Measurements from ENCODE around the gene RBM15. TPM values are rescaled to one million over a fixed set of nuclear protein-coding genes. Genes with fewer than 3 reads are reported as not detected.

Gene RBM15
- total and polyA plus RNA-seq, 2 donors (not counting 3 experiments of a cell fraction or from before 2014, with no cell fraction given), result 8.5 to 29.5 TPM

DNA sequence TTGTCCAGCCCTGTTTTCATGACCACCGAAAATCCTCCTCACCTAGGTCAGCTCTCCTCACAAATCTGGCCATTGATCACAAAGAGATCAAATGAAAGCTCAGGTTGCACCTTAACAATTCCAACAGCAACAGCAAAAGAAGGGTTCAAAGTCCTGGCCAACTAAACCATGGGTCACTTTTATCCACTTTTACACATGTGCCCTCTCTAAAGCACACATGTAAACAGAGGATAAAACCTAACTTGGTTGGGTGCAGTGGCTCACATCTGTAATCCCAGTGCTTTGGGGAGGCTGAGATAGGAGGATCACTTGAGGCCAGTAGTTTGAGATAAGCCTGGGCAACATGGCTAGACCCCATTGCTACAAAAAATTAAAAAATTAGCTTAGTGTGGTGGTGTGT lies 3.9 kb upstream of the RBM15 start:
- H3K27me3 ChIP-seq (ENCODE audit: control insufficient read depth in 2 of 2, insufficient read depth in 2 of 2, low read length in 2 of 2), result no peaks in the 10 kb centered on the region
- dilution Hi-C loops (cut with MboI; ENCODE audit: extremely low pct_ligation_motif_present, low sequenced_read_pairs) (no loop called here), intact Hi-C loops (cut with micrococcal nuclease) (loop anchor here (5.0 kb wide), 1 partner anchor 127 kb away; no protein-coding TSS in a partner anchor)
- H3K79me2 ChIP-seq (ENCODE audit: control insufficient read depth, insufficient read depth, low read length), result peaks cover 9% of the 10 kb centered on the region
- no TSS peak for BruUV-seq (replicated peaks)
- TF ChIP-seq MYC (IDR thresholded peaks at IDR 0.05; ENCODE audit: low read depth, low read length) (no peak), JUN (IDR thresholded peaks at IDR 0.05; ENCODE audit: borderline replicate concordance, insufficient read depth, insufficient read length, low read depth) (no peak), FOS (IDR thresholded peaks at IDR 0.05; ENCODE audit: borderline replicate concordance, insufficient read depth, low read length) (no peak), POLR2A (IDR thresholded peaks at IDR 0.05; ENCODE audit: low read depth, low read length) (no peak), EZH2 (IDR thresholded peaks at IDR 0.05; ENCODE audit: borderline replicate concordance, low read depth, low read length, severe bottlenecking) (no peak)
- TF ChIP-seq, protein P1, sequence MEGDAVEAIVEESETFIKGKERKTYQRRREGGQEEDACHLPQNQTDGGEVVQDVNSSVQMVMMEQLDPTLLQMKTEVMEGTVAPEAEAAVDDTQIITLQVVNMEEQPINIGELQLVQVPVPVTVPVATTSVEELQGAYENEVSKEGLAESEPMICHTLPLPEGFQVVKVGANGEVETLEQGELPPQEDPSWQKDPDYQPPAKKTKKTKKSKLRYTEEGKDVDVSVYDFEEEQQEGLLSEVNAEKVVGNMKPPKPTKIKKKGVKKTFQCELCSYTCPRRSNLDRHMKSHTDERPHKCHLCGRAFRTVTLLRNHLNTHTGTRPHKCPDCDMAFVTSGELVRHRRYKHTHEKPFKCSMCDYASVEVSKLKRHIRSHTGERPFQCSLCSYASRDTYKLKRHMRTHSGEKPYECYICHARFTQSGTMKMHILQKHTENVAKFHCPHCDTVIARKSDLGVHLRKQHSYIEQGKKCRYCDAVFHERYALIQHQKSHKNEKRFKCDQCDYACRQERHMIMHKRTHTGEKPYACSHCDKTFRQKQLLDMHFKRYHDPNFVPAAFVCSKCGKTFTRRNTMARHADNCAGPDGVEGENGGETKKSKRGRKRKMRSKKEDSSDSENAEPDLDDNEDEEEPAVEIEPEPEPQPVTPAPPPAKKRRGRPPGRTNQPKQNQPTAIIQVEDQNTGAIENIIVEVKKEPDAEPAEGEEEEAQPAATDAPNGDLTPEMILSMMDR (IDR thresholded peaks at IDR 0.05; ENCODE audit: extremely low read depth in 1 of 2, insufficient read depth in 1 of 2, low read depth in 1 of 2, low read length in 2 of 2), result no peak
- CTCF ChIA-PET, result interaction anchor here (0.9 to 3.7 kb wide), 6 partner anchors 23 to 138 kb away, joined by 3 to 29 read pairs (median 6); partner anchors contain the start of gene KCNC4
- H3K36me3 ChIP-seq (ENCODE audit: control insufficient read depth in 2 of 2, extremely low read depth in 1 of 2, insufficient read depth in 2 of 2, low read length in 2 of 2), result no peaks in the 10 kb centered on the region
- FAIRE-seq, result no peak
- H3K9ac ChIP-seq (replicated peaks; ENCODE audit: extremely low read depth, insufficient read depth, low read length), result no peak overlapping the region
- H3K4me1 ChIP-seq (ENCODE audit: control insufficient read depth, extremely low read depth, insufficient read depth, low read length), result peaks cover 6% of the 10 kb centered on the region
- POLR2A ChIA-PET, result no interaction called here
- no peak for DNase-seq (ENCODE audit: low read depth, low spot score)
- H2AFZ ChIP-seq (ENCODE audit: low read depth, low read length), result no peak overlapping the region
- H3K4me3 ChIP-seq (replicated peaks in 1 of 3; ENCODE audit: insufficient read depth in 1 of 3, low read depth in 1 of 3, low read length in 3 of 3), result no peak overlapping the region
- no peak overlapping the region for H3K4me2 ChIP-seq (ENCODE audit: insufficient read depth, low read length)
- no peaks in the 10 kb centered on the region for H3K9me1 ChIP-seq (replicated peaks; ENCODE audit: control insufficient read depth, extremely low read depth, insufficient read depth, low read length)
- no peaks in the 10 kb centered on the region for H4K20me1 ChIP-seq (replicated peaks; ENCODE audit: control insufficient read depth, extremely low read depth, insufficient read depth, low read length)
- H3K9me3 ChIP-seq (replicated peaks; ENCODE audit: control insufficient read depth, insufficient read depth, low read length), result no peaks in the 10 kb centered on the region
- H3K27ac ChIP-seq (ENCODE audit: insufficient read depth, low read depth, low read length), result no peak overlapping the region

All from endothelial cell of umbilical vein (primary cell).